H9 (cell line): ENCODE measurements around the gene PCMT1. TPM values are rescaled to one million over a fixed set of nuclear protein-coding genes. Genes with fewer than 3 reads are reported as not detected.

Experiments
- DNase-seq: peaks from one replicate; pipeline ENCODE4 v3.0.0-alpha.2; 2017
- H2AFZ ChIP-seq: one replicate; pipeline ENCODE4 v1.6.1; 2013; ENCODE audit warnings: mild to moderate bottlenecking, low read length, control low read depth, moderate library complexity
- H2AK5ac ChIP-seq: 2 replicates; pipeline ENCODE4 v1.6.1; 2013; ENCODE audit warnings: low read length, control low read depth, mixed read lengths; ENCODE audit not compliant: insufficient read length
- H2BK120ac ChIP-seq: one replicate; pipeline ENCODE4 v1.6.1; 2013; ENCODE audit warnings: low read depth, mild to moderate bottlenecking, low read length, control low read depth, inconsistent platforms; ENCODE audit not compliant: poor library complexity, severe bottlenecking
- H2BK12ac ChIP-seq: 2 replicates; pipeline ENCODE4 v1.6.1; 2013; ENCODE audit warnings: low read length, control low read depth, mixed read lengths, low read depth; ENCODE audit not compliant: insufficient read length
- H2BK15ac ChIP-seq: 2 replicates; pipeline ENCODE4 v1.6.1; 2013; ENCODE audit warnings: low read depth, low read length, control low read depth
- H2BK20ac ChIP-seq: one replicate; pipeline ENCODE4 v1.6.1; 2013; ENCODE audit warnings: low read depth, mild to moderate bottlenecking, low read length, control low read depth, inconsistent platforms; ENCODE audit not compliant: poor library complexity, severe bottlenecking
- H2BK5ac ChIP-seq: 2 replicates; pipeline ENCODE4 v1.6.1; 2013; ENCODE audit warnings: low read length, control low read depth, mixed read lengths; ENCODE audit not compliant: insufficient read length
- H3K14ac ChIP-seq: 2 replicates; pipeline ENCODE4 v1.6.1; 2013; ENCODE audit warnings: low read length, control low read depth; ENCODE audit not compliant: insufficient read depth
- H3K18ac ChIP-seq: 2 replicates; pipeline ENCODE4 v1.6.1; 2013; ENCODE audit warnings: low read depth, mild to moderate bottlenecking, mixed read lengths, low read length, control low read depth; ENCODE audit not compliant: insufficient read length
- H3K23ac ChIP-seq: 2 replicates; pipeline ENCODE4 v1.6.1; 2013; ENCODE audit warnings: low read length, control low read depth, mixed read lengths, low read depth; ENCODE audit not compliant: insufficient read length
- H3K23me2 ChIP-seq: 2 replicates; pipeline ENCODE4 v1.6.1; 2013; ENCODE audit warnings: low read depth, mild to moderate bottlenecking, mixed read lengths, low read length, control low read depth; ENCODE audit not compliant: insufficient read length, poor library complexity, severe bottlenecking
- H3K27ac ChIP-seq: 2 replicates; pipeline ENCODE4 v1.5.1; 2013; ENCODE audit warnings: low read length, control low read depth, mixed read lengths, low read depth; ENCODE audit not compliant: insufficient read length
- H3K27me3 ChIP-seq: 2 replicates; pipeline ENCODE4 v1.6.1; 2013; ENCODE audit warnings: low read length, control low read depth, inconsistent platforms; ENCODE audit not compliant: insufficient read depth
- H3K4ac ChIP-seq: 2 replicates; pipeline ENCODE4 v1.6.1; 2013; ENCODE audit warnings: low read depth, mild to moderate bottlenecking, control low read depth, inconsistent platforms, low read length, moderate library complexity
- H3K4me1 ChIP-seq: 2 replicates; pipeline ENCODE4 v1.6.1; 2013; ENCODE audit warnings: low read length, control low read depth, inconsistent platforms; ENCODE audit not compliant: insufficient read depth
- H3K4me2 ChIP-seq: 2 replicates; pipeline ENCODE4 v1.6.1; 2013; ENCODE audit warnings: low read length, control low read depth, mixed read lengths; ENCODE audit not compliant: insufficient read length, insufficient read depth
- H3K56ac ChIP-seq: 2 replicates; pipeline ENCODE4 v1.6.1; 2013; ENCODE audit warnings: low read depth, mild to moderate bottlenecking, mixed read lengths, low read length, control low read depth; ENCODE audit not compliant: insufficient read length
- H3K79me1 ChIP-seq: 2 replicates; pipeline ENCODE4 v1.6.1; 2013; ENCODE audit warnings: low read depth, mild to moderate bottlenecking, moderate library complexity, low read length, control low read depth, inconsistent platforms; ENCODE audit not compliant: insufficient read depth, poor library complexity, severe bottlenecking
- H3K79me2 ChIP-seq: 2 replicates; pipeline ENCODE4 v1.6.1; 2013; ENCODE audit warnings: low read length, control low read depth, inconsistent platforms; ENCODE audit not compliant: insufficient read depth
- H3K9ac ChIP-seq: 2 replicates; pipeline ENCODE4 v1.6.1; 2013; ENCODE audit warnings: low read length, control low read depth, mixed read lengths; ENCODE audit not compliant: insufficient read length; ENCODE audit errors: extremely low read depth
- H3K9me3 ChIP-seq: one replicate; pipeline ENCODE4 v1.6.1; 2013; ENCODE audit warnings: low read depth, low read length, inconsistent platforms; ENCODE audit not compliant: control insufficient read depth
- H3T11ph ChIP-seq: one replicate; pipeline ENCODE4 v1.6.1; 2013; ENCODE audit warnings: mild to moderate bottlenecking, low read length, control low read depth, inconsistent platforms
- H4K20me1 ChIP-seq: one replicate; pipeline ENCODE4 v1.6.1; 2013; ENCODE audit not compliant: control insufficient read depth, insufficient read length, insufficient read depth
- H4K5ac ChIP-seq: 2 replicates; pipeline ENCODE4 v1.6.1; 2013; ENCODE audit warnings: low read depth, mild to moderate bottlenecking, mixed read lengths, low read length, control low read depth; ENCODE audit not compliant: insufficient read length
- H4K8ac ChIP-seq: replicated peaks from 2 replicates; pipeline ENCODE4 v1.6.1; 2013; ENCODE audit warnings: low read length, control low read depth, mixed read lengths, low read depth; ENCODE audit not compliant: insufficient read length
- H4K91ac ChIP-seq: 2 replicates; pipeline ENCODE4 v1.6.1; 2013; ENCODE audit warnings: low read depth, mild to moderate bottlenecking, moderate library complexity, mixed read lengths, low read length, control low read depth; ENCODE audit not compliant: insufficient read length
- H3K27ac Mint-ChIP-seq, 3 experiments: 2 replicates in 2 of 3; 3 replicates in 1 of 3; pipeline ENCODE4 v1.8.0; 2020 to 2021; ENCODE audit warnings: mixed read lengths in 3 of 3, mild to moderate bottlenecking in 1 of 3, moderate library complexity in 1 of 3
- H3K27me3 Mint-ChIP-seq: 2 replicates; pipeline ENCODE4 v1.8.0; 2021; ENCODE audit warnings: low read depth, mild to moderate bottlenecking, moderate library complexity, mixed read lengths
- H3K36me3 Mint-ChIP-seq, 3 experiments: 2 replicates in 2 of 3; 3 replicates in 1 of 3; pipeline ENCODE4 v1.8.0; 2020 to 2021; ENCODE audit warnings: low read depth in 3 of 3, mixed read lengths in 3 of 3; ENCODE audit not compliant: insufficient read depth in 1 of 3
- H3K4me1 Mint-ChIP-seq, 2 experiments: 2 replicates each; pipeline ENCODE4 v1.8.0; 2020; ENCODE audit warnings: mixed read lengths in 2 of 2
- H3K4me3 Mint-ChIP-seq, 2 experiments: 2 replicates in 1 of 2; 3 replicates in 1 of 2; pipeline ENCODE4 v1.8.0; 2020 to 2021; ENCODE audit warnings: mild to moderate bottlenecking in 2 of 2, mixed read lengths in 2 of 2, moderate library complexity in 1 of 2
- H3K9me3 Mint-ChIP-seq, 2 experiments: 2 replicates in 1 of 2; 3 replicates in 1 of 2; pipeline ENCODE4 v1.8.0; 2020; ENCODE audit warnings: mild to moderate bottlenecking in 2 of 2, mixed read lengths in 2 of 2, moderate library complexity in 1 of 2
- CTCF ChIP-seq: fragments of 200-600 bp; sonication (generic); conservative IDR thresholded peaks from 3 replicates; pipeline ENCODE4 v1.8.0; 2021; ENCODE audit warnings: antibody characterized with exemption, mild to moderate bottlenecking
- WGBS: extraction: QIAGEN DNeasy Blood & Tissue Kit; methylation state at CpG from one replicate; pipeline ENCODE4 v1.1.7; 2013; ENCODE audit warnings: missing lambda C conversion rate, low lambda C conversion rate, mixed read lengths; ENCODE audit not compliant: insufficient read length; ENCODE audit errors: extremely low coverage; 5-methylcytosine and 5-hydroxymethylcytosine counted together
- total RNA-seq: library from RNA; stranded (reverse); gene quantifications from 2 replicates; pipeline ENCODE4 v1.2.1, GENCODE V29; 2021

PCMT1 gene
- total RNA-seq, 1 experiment from 2014 or later = 98.3 TPM

- H3K27ac Mint-ChIP-seq = peak overlapping the region in 1 of 3 experiments; percentile 53; a peak in 1 of 7 replicates
- Histone ChIP-seq H2BK5ac (no peak overlapping the region), H4K5ac (no peak overlapping the region), H2AK5ac (no peak overlapping the region), H3K79me1 (no peaks in the 10 kb centered on the region), H2BK15ac (no peak overlapping the region), H4K91ac (no peak overlapping the region), H3K56ac (no peak overlapping the region), H3K4me2 (no peak overlapping the region), H3K14ac (no peak overlapping the region), H3K4ac (no peak overlapping the region), H3K23ac (no peak overlapping the region), H2BK12ac (no peak overlapping the region), H3K27me3 (no peaks in the 10 kb centered on the region), H3K23me2 (no peaks in the 10 kb centered on the region), H3K18ac (no peak overlapping the region), H4K8ac (no peak overlapping the region), H3K9ac (no peak overlapping the region), H3K79me2 (no peaks in the 10 kb centered on the region), H2BK120ac (no peak overlapping the region), H4K20me1 (no peaks in the 10 kb centered on the region), H2BK20ac (no peak overlapping the region), H2AFZ (no peak overlapping the region), H3T11ph (no peak overlapping the region), H3K9me3 (no peaks in the 10 kb centered on the region), H3K27ac (no peak overlapping the region), H3K4me1 (no peaks in the 10 kb centered on the region)
- H3K4me3 Mint-ChIP-seq = no peak overlapping the region
- WGBS = no CpG with 5 or more reads among the region's 7 CpGs
- no peaks in the 10 kb centered on the region for H3K9me3 Mint-ChIP-seq
- no peak for DNase-seq
- no peak for TF ChIP-seq CTCF
- H3K36me3 Mint-ChIP-seq = peaks cover 0 to 4% (median 3%) of the 10 kb centered on the region in 3 experiments; a peak in 4 of 7 replicates
- peaks cover 0 to 4% of the 10 kb centered on the region in 2 experiments; a peak in 2 of 4 replicates for H3K4me1 Mint-ChIP-seq
- no peaks in the 10 kb centered on the region for H3K27me3 Mint-ChIP-seq
Measured at GRCh38 chr6:149842331-149842730, 92.8 kb downstream of the PCMT1 start.
